ENCODE data around the gene TMEM106A.

- peak; percentile 15 for TF ChIP-seq CTCF (IDR thresholded peaks at IDR 0.05; ENCODE audit: poor library complexity)
- no peak for TF ChIP-seq EZH2phosphoT487 (IDR thresholded peaks at IDR 0.05; ENCODE audit: low read depth, severe bottlenecking, unreplicated experiment)
- no peak for TF ChIP-seq EZH2 (IDR thresholded peaks at IDR 0.05; ENCODE audit: borderline replicate concordance)
Measured at GRCh38 chr17:43170766-43171585, 40.7 kb upstream of the TMEM106A start, which contains the start of gene NBR1.

All from hepatocyte (in vitro differentiated cells).